HG03159 (cell line): ENCODE results near the gene SRRM2.

Experiments
- ATAC-seq: cut with Tn5 transposase; IDR thresholded peaks from one replicate; pipeline ENCODE4 v1.9.1; 2021; ENCODE audit warnings: mild to moderate bottlenecking, moderate library complexity; ENCODE audit not compliant: unreplicated experiment

The SRRM2 gene

GRCh38 chr16:2818272-2818876 is 65.9 kb downstream of the SRRM2 start:
- no peak for ATAC-seq

- no peak for ATAC-seq
These were observed 66.9 kb downstream of the SRRM2 start for GRCh38 chr16:2819179-2819938.

GRCh38 chr16:2819939-2820835 is 67.7 kb downstream of the SRRM2 start:
- ATAC-seq, result no peak
